BLaER1 treated with 17β-estradiol and CSF1 and Interleukin-3, amounts not matched to agents 10 nM and 100 nM (cell line): ENCODE results near the gene GDF10.

ENCODE experiments used
- H3K27ac ChIP-seq, 11 experiments: shearing (Covaris generic); formaldehyde crosslinking; 2 replicates each; pipeline ENCODE4 v1.8.1; 2022
- H3K27me3 ChIP-seq, 11 experiments: shearing (Covaris generic); formaldehyde crosslinking; 2 replicates each; pipeline ENCODE4 v1.8.1; 2022
- H3K36me3 ChIP-seq, 11 experiments: shearing (Covaris generic); formaldehyde crosslinking; 2 replicates each; pipeline ENCODE4 v1.8.1; 2022
- H3K4me1 ChIP-seq, 10 experiments: shearing (Covaris generic); formaldehyde crosslinking; 2 replicates each; pipeline ENCODE4 v1.8.1; 2022
- H3K4me2 ChIP-seq, 11 experiments: shearing (Covaris generic); formaldehyde crosslinking; 2 replicates each; pipeline ENCODE4 v1.8.1; 2022
- H3K4me3 ChIP-seq, 10 experiments: shearing (Covaris generic); formaldehyde crosslinking; 2 replicates each; pipeline ENCODE4 v1.8.1; 2022
- H3K9ac ChIP-seq, 11 experiments: shearing (Covaris generic); formaldehyde crosslinking; 2 replicates each; pipeline ENCODE4 v1.8.1; 2022
- H3K9me3 ChIP-seq, 11 experiments: shearing (Covaris generic); formaldehyde crosslinking; replicated peaks in 1 of 11; 2 replicates each; pipeline ENCODE4 v1.8.1; 2022
- H4K20me1 ChIP-seq, 11 experiments: shearing (Covaris generic); formaldehyde crosslinking; 2 replicates each; pipeline ENCODE4 v1.8.1; 2022
- Cebpa-rat ChIP-seq, 11 experiments: shearing (Covaris generic); IDR thresholded peaks; 2 replicates each; pipeline ENCODE4 v1.8.1; 2022

Gene GDF10

GRCh38 chr10:47329855-47330254, 29.9 kb downstream of the GDF10 start:
- Histone ChIP-seq H3K9me3 (no peaks in the 10 kb centered on the region), H3K4me2 (no peak overlapping the region), H3K9ac (no peak overlapping the region), H4K20me1 (no peaks in the 10 kb centered on the region), H3K27me3 (no peaks in the 10 kb centered on the region), H3K4me1 (no peaks in the 10 kb centered on the region), H3K4me3 (no peak overlapping the region), H3K36me3 (no peaks in the 10 kb centered on the region), H3K27ac (no peak overlapping the region)
- no peak for TF ChIP-seq Cebpa-rat (IDR thresholded peaks at IDR 0.05)

GRCh38 chr10:47330366-47330765, 30.4 kb downstream of the GDF10 start:
- H3K4me3 ChIP-seq, result no peak overlapping the region
- no peak overlapping the region for H3K9ac ChIP-seq
- no peaks in the 10 kb centered on the region for H3K36me3 ChIP-seq
- no peak overlapping the region for H3K4me2 ChIP-seq
- no peaks in the 10 kb centered on the region for H4K20me1 ChIP-seq
- H3K27ac ChIP-seq, result no peak overlapping the region
- H3K9me3 ChIP-seq, result no peaks in the 10 kb centered on the region
- no peaks in the 10 kb centered on the region for H3K4me1 ChIP-seq
- no peak for TF ChIP-seq Cebpa-rat (IDR thresholded peaks at IDR 0.05)
- no peaks in the 10 kb centered on the region for H3K27me3 ChIP-seq

GRCh38 chr10:47330804-47331203, 30.8 kb downstream of the GDF10 start:
- TF ChIP-seq Cebpa-rat (IDR thresholded peaks at IDR 0.05), result no peak
- no peaks in the 10 kb centered on the region for H3K36me3 ChIP-seq
- no peak overlapping the region for H3K27ac ChIP-seq
- H4K20me1 ChIP-seq, result no peaks in the 10 kb centered on the region
- no peaks in the 10 kb centered on the region for H3K4me1 ChIP-seq
- no peak overlapping the region for H3K4me2 ChIP-seq
- no peaks in the 10 kb centered on the region for H3K27me3 ChIP-seq
- no peak overlapping the region for H3K4me3 ChIP-seq
- H3K9me3 ChIP-seq, result no peaks in the 10 kb centered on the region
- no peak overlapping the region for H3K9ac ChIP-seq

GRCh38 chr10:47331491-47331890, 31.5 kb downstream of the GDF10 start:
- Histone ChIP-seq H4K20me1 (no peaks in the 10 kb centered on the region), H3K36me3 (no peaks in the 10 kb centered on the region), H3K27me3 (no peaks in the 10 kb centered on the region), H3K4me3 (no peak overlapping the region), H3K9me3 (no peaks in the 10 kb centered on the region), H3K27ac (no peak overlapping the region), H3K4me1 (no peaks in the 10 kb centered on the region), H3K9ac (no peak overlapping the region), H3K4me2 (no peak overlapping the region)
- TF ChIP-seq Cebpa-rat (IDR thresholded peaks at IDR 0.05), result no peak

- TF ChIP-seq Cebpa-rat (IDR thresholded peaks at IDR 0.05), result no peak
- Histone ChIP-seq H3K4me2 (no peak overlapping the region), H3K27me3 (no peaks in the 10 kb centered on the region)
Measured at GRCh38 chr10:47331954-47332353, 32.0 kb downstream of the GDF10 start.

GRCh38 chr10:47332371-47332770, 32.4 kb downstream of the GDF10 start:
- H4K20me1 ChIP-seq, result no peaks in the 10 kb centered on the region
- TF ChIP-seq Cebpa-rat (IDR thresholded peaks at IDR 0.05), result no peak
- no peaks in the 10 kb centered on the region for H3K27me3 ChIP-seq
- no peaks in the 10 kb centered on the region for H3K4me1 ChIP-seq
- H3K4me3 ChIP-seq, result no peak overlapping the region
- no peak overlapping the region for H3K4me2 ChIP-seq
- H3K36me3 ChIP-seq, result no peaks in the 10 kb centered on the region
- no peaks in the 10 kb centered on the region for H3K9me3 ChIP-seq
- H3K27ac ChIP-seq, result no peak overlapping the region
- no peak overlapping the region for H3K9ac ChIP-seq

More at GRCh38 chr10:47331954-47332353, 32.0 kb downstream of the GDF10 start:
- H3K9ac ChIP-seq, result no peak overlapping the region
- H3K9me3 ChIP-seq, result no peaks in the 10 kb centered on the region
- no peaks in the 10 kb centered on the region for H4K20me1 ChIP-seq
- H3K4me3 ChIP-seq, result no peak overlapping the region
- no peaks in the 10 kb centered on the region for H3K4me1 ChIP-seq
- H3K27ac ChIP-seq, result no peak overlapping the region
- no peaks in the 10 kb centered on the region for H3K36me3 ChIP-seq

GRCh38 chr10:47332946-47333345, 32.9 kb downstream of the GDF10 start:
- Histone ChIP-seq H3K9me3 (no peaks in the 10 kb centered on the region), H3K9ac (no peak overlapping the region), H3K27me3 (no peaks in the 10 kb centered on the region), H4K20me1 (no peaks in the 10 kb centered on the region), H3K36me3 (no peaks in the 10 kb centered on the region), H3K4me2 (no peak overlapping the region), H3K4me3 (no peak overlapping the region), H3K27ac (no peak overlapping the region), H3K4me1 (no peaks in the 10 kb centered on the region)
- TF ChIP-seq Cebpa-rat (IDR thresholded peaks at IDR 0.05), result no peak

- H3K9me3 ChIP-seq, result no peaks in the 10 kb centered on the region
- no peak overlapping the region for H3K4me3 ChIP-seq
- H4K20me1 ChIP-seq, result no peaks in the 10 kb centered on the region
- no peaks in the 10 kb centered on the region for H3K27me3 ChIP-seq
- H3K27ac ChIP-seq, result no peak overlapping the region
- no peak overlapping the region for H3K4me2 ChIP-seq
- no peaks in the 10 kb centered on the region for H3K4me1 ChIP-seq
- H3K9ac ChIP-seq, result no peak overlapping the region
- H3K36me3 ChIP-seq, result no peaks in the 10 kb centered on the region
- TF ChIP-seq Cebpa-rat (IDR thresholded peaks at IDR 0.05), result no peak
Measured at GRCh38 chr10:47333532-47333931, 33.5 kb downstream of the GDF10 start.

GRCh38 chr10:47334466-47335295, 34.7 kb downstream of the GDF10 start:
- TF ChIP-seq Cebpa-rat (IDR thresholded peaks at IDR 0.05), result no peak
- Histone ChIP-seq H3K27me3 (no peaks in the 10 kb centered on the region), H3K4me2 (no peak overlapping the region), H3K9ac (no peak overlapping the region), H3K9me3 (no peaks in the 10 kb centered on the region), H3K36me3 (no peaks in the 10 kb centered on the region), H4K20me1 (no peaks in the 10 kb centered on the region), H3K4me3 (no peak overlapping the region), H3K4me1 (peaks cover 0 to 5% (median 2%) of the 10 kb centered on the region in 10 experiments; a peak in 12 of 20 replicates), H3K27ac (no peak overlapping the region)

- no peak for TF ChIP-seq Cebpa-rat (IDR thresholded peaks at IDR 0.05)
Measured at GRCh38 chr10:47335906-47336305, 35.9 kb downstream of the GDF10 start.

More at GRCh38 chr10:47335906-47336305, 35.9 kb downstream of the GDF10 start:
- Histone ChIP-seq H4K20me1 (no peaks in the 10 kb centered on the region), H3K9ac (no peak overlapping the region), H3K36me3 (no peaks in the 10 kb centered on the region), H3K4me2 (no peak overlapping the region), H3K27ac (no peak overlapping the region), H3K4me1 (peaks cover 9 to 17% (median 13%) of the 10 kb centered on the region in 10 experiments; a peak in 18 of 20 replicates), H3K9me3 (no peaks in the 10 kb centered on the region), H3K4me3 (no peak overlapping the region), H3K27me3 (no peaks in the 10 kb centered on the region)
